GM23248 (cell line): ENCODE data around the gene LUC7L3. TPM values are rescaled to one million over a fixed set of nuclear protein-coding genes. Genes with fewer than 3 reads are reported as not detected.

Source experiments
- DNase-seq: peaks from one replicate; pipeline ENCODE4 v3.0.0-alpha.2; 2015
- H2AFZ ChIP-seq: fragments of 200-600 bp; sonication (generic); 2 replicates; pipeline ENCODE4 v1.6.1; 2016; ENCODE audit warnings: antibody characterized with exemption
- H3F3A ChIP-seq: fragments of 200-600 bp; sonication (generic); 2 replicates; pipeline ENCODE4 v1.6.1; 2016; ENCODE audit warnings: mild to moderate bottlenecking, antibody characterized with exemption, mixed run types; ENCODE audit not compliant: insufficient read depth
- H3K27ac ChIP-seq: fragments of 200-600 bp; sonication (generic); 2 replicates; pipeline ENCODE4 v1.5.1; 2016; ENCODE audit warnings: mild to moderate bottlenecking
- H3K27me3 ChIP-seq: fragments of 200-600 bp; sonication (generic); replicated peaks from 2 replicates; pipeline ENCODE4 v1.6.1; 2016; ENCODE audit warnings: mild to moderate bottlenecking; ENCODE audit not compliant: insufficient read depth
- H3K36me3 ChIP-seq: fragments of 200-600 bp; sonication (generic); 2 replicates; pipeline ENCODE4 v1.6.1; 2016; ENCODE audit warnings: low read depth, mild to moderate bottlenecking
- H3K4me1 ChIP-seq: fragments of 200-600 bp; sonication (generic); 2 replicates; pipeline ENCODE4 v1.6.1; 2016; ENCODE audit warnings: mild to moderate bottlenecking; ENCODE audit not compliant: insufficient read depth
- H3K4me2 ChIP-seq: fragments of 200-600 bp; sonication (generic); one replicate; pipeline ENCODE4 v1.6.1; 2016; ENCODE audit warnings: mild to moderate bottlenecking; ENCODE audit not compliant: unreplicated experiment
- H3K4me3 ChIP-seq: fragments of 200-600 bp; sonication (generic); 2 replicates; pipeline ENCODE4 v1.5.1; 2016; ENCODE audit warnings: mild to moderate bottlenecking
- H3K79me2 ChIP-seq: fragments of 200-600 bp; sonication (generic); 2 replicates; pipeline ENCODE4 v1.6.1; 2016; ENCODE audit warnings: mild to moderate bottlenecking; ENCODE audit not compliant: insufficient read depth
- H3K9ac ChIP-seq: fragments of 200-600 bp; sonication (generic); 2 replicates; pipeline ENCODE4 v1.6.1; 2016; ENCODE audit warnings: mild to moderate bottlenecking
- H3K9me2 ChIP-seq: fragments of 200-600 bp; sonication (generic); 2 replicates; pipeline ENCODE4 v1.6.1; 2016; ENCODE audit warnings: mixed run types, mild to moderate bottlenecking, moderate library complexity; ENCODE audit not compliant: insufficient read depth
- H3K9me3 ChIP-seq: fragments of 200-600 bp; sonication (generic); one replicate; pipeline ENCODE4 v1.6.1; 2017; ENCODE audit warnings: low read depth
- H4K20me1 ChIP-seq: fragments of 200-600 bp; sonication (generic); 2 replicates; pipeline ENCODE4 v1.6.0; 2016; ENCODE audit not compliant: insufficient read depth
- EZH2 ChIP-seq: fragments of 200-600 bp; sonication (generic); IDR thresholded peaks from 2 replicates; pipeline ENCODE4 v1.6.1; 2018; ENCODE audit warnings: antibody characterized with exemption, mild to moderate bottlenecking; ENCODE audit not compliant: insufficient read depth, poor library complexity, severe bottlenecking
- EZH2phosphoT487 ChIP-seq: fragments of 200-600 bp; sonication (generic); IDR thresholded peaks from 2 replicates; pipeline ENCODE4 v1.6.1; 2018; ENCODE audit warnings: antibody characterized with exemption, moderate library complexity, mild to moderate bottlenecking, low read depth; ENCODE audit not compliant: insufficient read depth
- WGBS, 2 experiments: methylation state at CpG; one replicate each; pipeline ENCODE4 v1.1.6; 2015 to 2017; ENCODE audit warnings: low lambda C conversion rate in 2 of 2, low coverage in 1 of 2; ENCODE audit errors: missing lambda C conversion rate in 2 of 2; 5-methylcytosine and 5-hydroxymethylcytosine counted together
- in situ Hi-C: fragments of 300-500 bp; cut with MboI; formaldehyde crosslinking; loops from 2 replicates; pipeline ENCODE4 v1.15.0; 2020
- polyA plus RNA-seq: library from polyadenylated mRNA; unstranded; fragments of >200 nt; fragmentation: Nextera tagmentation; extraction: Ambion mirVana; gene quantifications from 2 replicates; pipeline ENCODE4 v1.2.1, GENCODE V29; 2016
- total RNA-seq: library from RNA; depleted of rRNA; stranded (reverse); fragments of >200 nt; shearing (Covaris generic); gene quantifications from 2 replicates; pipeline ENCODE4 v1.2.3, GENCODE V29; 2014

Gene LUC7L3
- total and polyA plus RNA-seq, 2 experiments from 2014 or later: 59.1 to 138 TPM

GRCh38 chr17:50758524-50758923 is 39.1 kb downstream of the LUC7L3 start:
- H2AFZ ChIP-seq: no peak overlapping the region
- in situ Hi-C loops: no loop called here
- H3K9me3 ChIP-seq: no peaks in the 10 kb centered on the region
- no peak for TF ChIP-seq EZH2
- TF ChIP-seq EZH2phosphoT487: no peak
- no peak overlapping the region for H3K4me3 ChIP-seq
- no peaks in the 10 kb centered on the region for H3K27me3 ChIP-seq
- no peaks in the 10 kb centered on the region for H3K79me2 ChIP-seq
- peaks cover 29% of the 10 kb centered on the region for H3F3A ChIP-seq
- H4K20me1 ChIP-seq: no peaks in the 10 kb centered on the region
- no peak overlapping the region for H3K27ac ChIP-seq
- DNase-seq: no peak
- no peak overlapping the region for H3K4me2 ChIP-seq
- no peaks in the 10 kb centered on the region for H3K9me2 ChIP-seq
- no peak overlapping the region for H3K9ac ChIP-seq
- H3K4me1 ChIP-seq: no peaks in the 10 kb centered on the region
- WGBS, 2 experiments: 50 to 53% methylated on average over 5 of the region's 5 CpGs
- H3K36me3 ChIP-seq: peaks cover 28% of the 10 kb centered on the region

GRCh38 chr17:50758989-50759544 is 39.7 kb downstream of the LUC7L3 start:
- Histone ChIP-seq H3F3A (peaks cover 24% of the 10 kb centered on the region), H2AFZ (no peak overlapping the region), H3K27me3 (no peaks in the 10 kb centered on the region), H3K4me3 (no peak overlapping the region), H4K20me1 (no peaks in the 10 kb centered on the region), H3K9me2 (no peaks in the 10 kb centered on the region), H3K27ac (no peak overlapping the region), H3K4me2 (no peak overlapping the region), H3K9me3 (no peaks in the 10 kb centered on the region), H3K4me1 (no peaks in the 10 kb centered on the region), H3K79me2 (no peaks in the 10 kb centered on the region), H3K36me3 (peaks cover 23% of the 10 kb centered on the region), H3K9ac (no peak overlapping the region)
- 56 to 57% methylated on average over 8 to 9 of the region's 9 CpGs for WGBS, 2 experiments
- DNase-seq: no peak
- TF ChIP-seq EZH2phosphoT487 (no peak), EZH2 (no peak)
- in situ Hi-C loops: no loop called here

- H3K27ac ChIP-seq: no peak overlapping the region
- TF ChIP-seq EZH2 (no peak), EZH2phosphoT487 (no peak)
- H4K20me1 ChIP-seq: no peaks in the 10 kb centered on the region
- 0 out of 2 replicates have a peak, but pooled peaks cover under 1% of the 10 kb centered on the region for H3F3A ChIP-seq
- H3K9me2 ChIP-seq: no peaks in the 10 kb centered on the region
- H3K27me3 ChIP-seq: no peaks in the 10 kb centered on the region
- no peak overlapping the region for H3K9ac ChIP-seq
- DNase-seq: no peak
- whole genome bisulfite sequencing, 2 experiments: 94 to 97% methylated on average over 2 of the region's 2 CpGs
- H2AFZ ChIP-seq: peak overlapping the region; percentile 95; the same call in 1 of the 2 replicates
- no peak overlapping the region for H3K4me3 ChIP-seq
- H3K9me3 ChIP-seq: no peaks in the 10 kb centered on the region
- H3K4me1 ChIP-seq: no peaks in the 10 kb centered on the region
- in situ Hi-C loops: no loop called here
- no peaks in the 10 kb centered on the region for H3K79me2 ChIP-seq
- no peaks in the 10 kb centered on the region for H3K36me3 ChIP-seq
- no peak overlapping the region for H3K4me2 ChIP-seq
These were observed 42.8 kb downstream of the LUC7L3 start for GRCh38 chr17:50762177-50762576.

GRCh38 chr17:50763716-50764475 is 44.5 kb downstream of the LUC7L3 start:
- Histone ChIP-seq H3K4me3 (no peak overlapping the region), H2AFZ (peak overlapping the region; percentile 95; the same call in 1 of the 2 replicates), H3K9me3 (no peaks in the 10 kb centered on the region), H3K27ac (no peak overlapping the region), H3K4me2 (no peak overlapping the region), H3K79me2 (no peaks in the 10 kb centered on the region), H3K27me3 (no peaks in the 10 kb centered on the region), H3K9me2 (no peaks in the 10 kb centered on the region), H4K20me1 (no peaks in the 10 kb centered on the region), H3K36me3 (no peaks in the 10 kb centered on the region), H3F3A (no peaks in the 10 kb centered on the region), H3K4me1 (no peaks in the 10 kb centered on the region), H3K9ac (no peak overlapping the region)
- 88 to 100% methylated on average over 2 of the region's 2 CpGs for WGBS, 2 experiments
- TF ChIP-seq EZH2: no peak
- no peak for TF ChIP-seq EZH2phosphoT487
- in situ Hi-C loops: no loop called here
- no peak for DNase-seq
